Fibroblast of the aortic adventitia (primary cell): ENCODE data around the gene GREB1. TPM values are rescaled to one million over a fixed set of nuclear protein-coding genes. Genes with fewer than 3 reads are reported as not detected.

Experiments
- DNase-seq: peaks from one replicate; pipeline ENCODE4 v3.0.0-alpha.2; 2010; ENCODE audit warnings: low read depth
- H3K4me3 ChIP-seq: 2 replicates; pipeline ENCODE4 v1.5.1; 2011; ENCODE audit warnings: low read depth, mild to moderate bottlenecking, control low read depth, low read length, moderate library complexity
- total RNA-seq: library from RNA; depleted of rRNA; stranded (reverse); fragments of >200 nt; gene quantifications from 2 replicates; pipeline ENCODE4 v1.2.3, GENCODE V29; 2012; ENCODE audit warnings: low replicate concordance
- TF ChIP-seq, protein P1 (sequence below): IDR thresholded peaks from 2 replicates; pipeline ENCODE4 v1.5.1; 2011; ENCODE audit warnings: mild to moderate bottlenecking, low read length, control low read depth, inconsistent platforms; ENCODE audit not compliant: insufficient read depth

GREB1 gene
- total RNA-seq, 1 donor: under 0.01 TPM

DNA sequence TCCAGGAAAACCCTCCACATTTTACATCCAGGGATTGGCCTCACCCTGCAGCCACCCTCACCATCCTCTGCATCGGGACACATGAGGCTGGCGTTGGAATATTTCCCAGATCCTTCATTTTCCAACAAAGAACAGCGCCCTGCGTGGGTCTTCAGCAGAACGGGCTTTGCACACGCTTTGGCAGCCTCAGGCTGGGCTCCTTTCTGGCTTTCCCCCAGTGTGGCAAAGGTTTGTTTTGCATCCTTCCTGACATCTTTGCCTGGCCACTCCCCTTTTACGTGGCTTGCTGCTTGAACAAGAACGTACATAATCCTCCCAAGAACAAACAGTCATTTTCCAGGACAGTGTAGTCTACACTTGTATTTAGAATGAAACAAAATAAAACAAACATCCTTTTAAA is 25.6 kb upstream of the GREB1 start:
- no peak for DNase-seq
- no peak overlapping the region for H3K4me3 ChIP-seq

DNA sequence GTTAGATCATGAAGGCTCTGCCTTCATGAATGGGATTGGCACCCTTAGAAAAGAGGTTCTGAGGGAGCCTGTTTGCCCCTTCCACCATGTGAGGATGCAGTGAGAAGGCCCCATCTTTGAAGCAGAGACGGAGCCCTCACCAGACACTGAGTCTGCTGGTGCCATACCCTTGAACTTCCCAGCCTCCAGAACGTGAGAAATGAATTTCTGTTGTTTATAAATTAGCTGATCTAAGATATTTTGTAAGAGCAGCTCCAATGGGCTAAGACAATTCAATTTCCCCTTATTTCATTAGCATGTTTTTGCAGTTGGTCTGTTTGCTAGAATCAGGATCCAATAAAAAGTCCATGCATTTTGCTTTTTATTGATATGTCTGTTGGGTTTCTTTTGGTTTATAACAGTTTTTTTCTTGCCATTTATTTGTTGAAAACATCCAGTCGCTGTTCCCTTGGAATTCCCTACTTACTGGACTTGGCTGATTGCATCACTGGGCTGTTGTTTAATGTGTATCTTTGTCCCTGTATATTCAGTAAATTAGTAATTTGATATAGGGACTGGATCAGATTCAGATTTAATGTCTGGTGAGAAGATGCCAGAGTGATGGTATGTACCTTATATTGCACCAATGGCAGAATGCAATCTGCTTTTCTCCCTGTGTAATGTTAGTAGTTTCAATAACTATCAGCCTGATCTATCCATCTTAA is 24.0 kb upstream of the GREB1 start:
- H3K4me3 ChIP-seq: no peak overlapping the region
- TF ChIP-seq, protein P1, sequence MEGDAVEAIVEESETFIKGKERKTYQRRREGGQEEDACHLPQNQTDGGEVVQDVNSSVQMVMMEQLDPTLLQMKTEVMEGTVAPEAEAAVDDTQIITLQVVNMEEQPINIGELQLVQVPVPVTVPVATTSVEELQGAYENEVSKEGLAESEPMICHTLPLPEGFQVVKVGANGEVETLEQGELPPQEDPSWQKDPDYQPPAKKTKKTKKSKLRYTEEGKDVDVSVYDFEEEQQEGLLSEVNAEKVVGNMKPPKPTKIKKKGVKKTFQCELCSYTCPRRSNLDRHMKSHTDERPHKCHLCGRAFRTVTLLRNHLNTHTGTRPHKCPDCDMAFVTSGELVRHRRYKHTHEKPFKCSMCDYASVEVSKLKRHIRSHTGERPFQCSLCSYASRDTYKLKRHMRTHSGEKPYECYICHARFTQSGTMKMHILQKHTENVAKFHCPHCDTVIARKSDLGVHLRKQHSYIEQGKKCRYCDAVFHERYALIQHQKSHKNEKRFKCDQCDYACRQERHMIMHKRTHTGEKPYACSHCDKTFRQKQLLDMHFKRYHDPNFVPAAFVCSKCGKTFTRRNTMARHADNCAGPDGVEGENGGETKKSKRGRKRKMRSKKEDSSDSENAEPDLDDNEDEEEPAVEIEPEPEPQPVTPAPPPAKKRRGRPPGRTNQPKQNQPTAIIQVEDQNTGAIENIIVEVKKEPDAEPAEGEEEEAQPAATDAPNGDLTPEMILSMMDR: no peak
- DNase-seq: no peak

More for the DNA sequence above, 25.6 kb upstream of the GREB1 start:
- TF ChIP-seq, protein P1: no peak

DNA sequence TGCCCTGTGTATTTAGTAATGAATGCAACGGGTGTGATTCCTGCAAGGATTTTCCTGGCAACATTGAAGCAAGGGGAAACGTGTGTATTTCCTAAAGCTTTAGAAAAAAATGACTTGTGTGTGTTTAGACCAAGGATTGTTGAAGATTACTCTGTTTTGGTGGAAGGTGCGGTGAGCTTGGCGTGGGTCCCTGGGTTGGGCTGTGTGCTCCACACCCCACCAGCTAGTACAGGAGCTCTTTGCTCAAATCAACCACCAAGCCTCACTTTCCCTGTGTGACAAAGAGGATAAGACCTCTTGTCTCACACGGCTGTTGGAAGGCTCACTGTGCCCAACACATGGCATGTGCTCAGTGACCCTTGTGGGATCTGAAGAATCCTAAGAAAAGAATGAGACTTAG is 21.4 kb upstream of the GREB1 start:
- DNase-seq: no peak
- TF ChIP-seq, protein P1: no peak
- no peak overlapping the region for H3K4me3 ChIP-seq

DNA sequence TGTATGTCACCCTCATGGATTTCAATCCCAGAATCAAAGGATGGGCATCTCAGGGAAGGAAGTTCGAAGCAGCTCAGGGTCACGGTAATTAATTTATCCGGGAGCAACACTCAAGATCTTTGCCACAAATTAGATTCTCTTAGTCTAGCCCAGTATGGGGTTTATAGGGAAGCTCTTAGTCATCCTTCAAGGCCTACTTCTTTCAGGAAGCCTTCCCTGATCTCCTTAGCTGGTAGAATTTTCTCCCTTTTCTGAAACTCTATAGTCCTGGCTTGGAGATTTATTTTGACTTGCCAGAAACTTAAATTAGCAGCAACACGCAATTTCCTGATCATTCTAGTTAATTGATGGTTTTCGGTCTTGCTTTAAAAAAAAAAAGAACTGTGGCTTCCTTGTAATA is 20.5 kb upstream of the GREB1 start:
- H3K4me3 ChIP-seq: no peak overlapping the region
- DNase-seq: no peak
- TF ChIP-seq, protein P1: no peak

DNA sequence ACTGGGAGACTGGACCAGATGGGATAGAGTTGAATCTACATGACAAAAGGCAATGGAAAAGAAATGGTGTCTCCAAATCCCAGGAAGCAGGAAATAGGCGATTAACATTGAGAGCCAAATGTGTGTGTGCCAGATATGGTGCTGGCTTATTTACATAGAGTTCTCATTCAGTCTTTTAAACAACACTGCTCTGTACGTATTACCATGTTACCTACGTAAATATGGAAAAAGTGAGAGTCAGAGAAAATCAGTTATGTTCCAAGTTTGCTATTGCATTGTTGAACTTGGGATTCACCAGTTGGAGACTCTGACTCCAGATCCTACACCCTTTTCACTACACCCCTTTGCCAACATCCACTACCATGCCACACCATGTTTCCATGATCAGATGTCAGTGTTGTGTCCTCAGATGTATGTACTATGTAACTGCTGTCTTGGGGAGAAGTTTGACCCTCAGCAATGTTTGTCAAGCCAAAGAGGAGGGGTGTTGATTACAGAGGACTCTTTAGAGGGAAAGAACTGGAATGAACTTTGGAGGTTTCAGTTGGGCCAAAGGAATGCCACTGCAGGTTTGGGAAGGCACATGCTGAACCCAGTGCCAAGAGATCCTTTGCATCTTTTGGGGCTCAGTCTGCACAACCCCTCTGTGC is 19.6 kb upstream of the GREB1 start:
- TF ChIP-seq, protein P1: no peak
- H3K4me3 ChIP-seq: no peak overlapping the region
- DNase-seq: no peak

DNA sequence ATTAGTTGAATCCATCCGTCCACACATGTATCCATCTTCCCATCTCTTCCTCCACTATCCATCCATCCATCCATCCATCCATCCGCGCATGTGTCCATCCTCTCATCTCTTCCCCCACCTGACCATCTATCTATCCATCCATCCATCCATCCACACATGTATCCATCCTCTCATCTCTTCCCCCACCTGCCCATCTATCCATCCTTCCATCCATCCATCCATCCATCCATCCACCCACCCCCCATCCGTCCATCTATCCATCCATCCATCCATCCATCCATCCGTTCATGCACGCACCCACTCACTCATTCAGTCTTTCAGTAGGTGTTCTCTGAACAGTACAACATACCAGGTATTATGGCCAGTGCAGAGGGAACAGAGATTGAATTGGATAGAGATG is 18.9 kb upstream of the GREB1 start:
- TF ChIP-seq, protein P1: no peak

More for the DNA sequence above, 18.9 kb upstream of the GREB1 start:
- no peak for DNase-seq
- no peak overlapping the region for H3K4me3 ChIP-seq
